Retinal pigment epithelial cell (primary cell): ENCODE data around the gene GPR55.
A peak's percentile ranks its signal among the peaks of the same experiment; 100 is the strongest.

Experiments used
- DNase-seq: peaks from one replicate; pipeline ENCODE4 v3.0.0-alpha.2; 2010; ENCODE audit warnings: low read depth
- H3K4me3 ChIP-seq: 2 replicates; pipeline ENCODE4 v1.5.1; 2011; ENCODE audit warnings: mild to moderate bottlenecking, low read length, control low read depth, moderate library complexity
- CTCF ChIP-seq: conservative IDR thresholded peaks from 2 replicates; pipeline ENCODE4 v1.5.1; 2011; ENCODE audit warnings: low read depth, low read length, control low read depth, inconsistent platforms

GPR55 gene

GRCh38 chr2:230964136-230964730 lies 39.2 kb upstream of the GPR55 start:
- no peak for TF ChIP-seq CTCF
- H3K4me3 ChIP-seq, result no peak overlapping the region
- DNase-seq, result no peak

GRCh38 chr2:230961091-230961491 lies 36.0 kb upstream of the GPR55 start:
- DNase-seq, result peak; percentile 31
- TF ChIP-seq CTCF, result no peak
- H3K4me3 ChIP-seq, result no peak overlapping the region

DNA sequence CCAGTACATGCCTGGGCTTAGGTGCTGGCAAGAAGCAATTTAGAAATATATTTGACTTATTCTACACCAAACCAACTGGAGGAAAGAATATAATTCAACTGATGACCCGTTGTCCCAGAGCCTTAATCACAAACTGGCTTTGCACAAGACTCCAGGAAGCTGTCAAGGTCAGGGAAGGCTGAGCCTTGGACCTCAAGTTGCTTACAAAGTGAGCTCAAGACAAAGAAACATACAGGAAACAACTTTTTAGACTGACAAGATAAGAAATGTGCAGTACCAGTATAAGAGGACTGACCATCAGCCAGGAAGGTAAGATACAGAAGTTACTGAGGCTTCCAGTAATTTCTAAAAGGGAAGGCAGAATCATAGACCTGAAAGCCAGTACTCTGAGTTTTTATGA lies 35.0 kb upstream of the GPR55 start:
- no peak for DNase-seq
- no peak for TF ChIP-seq CTCF
- H3K4me3 ChIP-seq, result no peak overlapping the region

DNA sequence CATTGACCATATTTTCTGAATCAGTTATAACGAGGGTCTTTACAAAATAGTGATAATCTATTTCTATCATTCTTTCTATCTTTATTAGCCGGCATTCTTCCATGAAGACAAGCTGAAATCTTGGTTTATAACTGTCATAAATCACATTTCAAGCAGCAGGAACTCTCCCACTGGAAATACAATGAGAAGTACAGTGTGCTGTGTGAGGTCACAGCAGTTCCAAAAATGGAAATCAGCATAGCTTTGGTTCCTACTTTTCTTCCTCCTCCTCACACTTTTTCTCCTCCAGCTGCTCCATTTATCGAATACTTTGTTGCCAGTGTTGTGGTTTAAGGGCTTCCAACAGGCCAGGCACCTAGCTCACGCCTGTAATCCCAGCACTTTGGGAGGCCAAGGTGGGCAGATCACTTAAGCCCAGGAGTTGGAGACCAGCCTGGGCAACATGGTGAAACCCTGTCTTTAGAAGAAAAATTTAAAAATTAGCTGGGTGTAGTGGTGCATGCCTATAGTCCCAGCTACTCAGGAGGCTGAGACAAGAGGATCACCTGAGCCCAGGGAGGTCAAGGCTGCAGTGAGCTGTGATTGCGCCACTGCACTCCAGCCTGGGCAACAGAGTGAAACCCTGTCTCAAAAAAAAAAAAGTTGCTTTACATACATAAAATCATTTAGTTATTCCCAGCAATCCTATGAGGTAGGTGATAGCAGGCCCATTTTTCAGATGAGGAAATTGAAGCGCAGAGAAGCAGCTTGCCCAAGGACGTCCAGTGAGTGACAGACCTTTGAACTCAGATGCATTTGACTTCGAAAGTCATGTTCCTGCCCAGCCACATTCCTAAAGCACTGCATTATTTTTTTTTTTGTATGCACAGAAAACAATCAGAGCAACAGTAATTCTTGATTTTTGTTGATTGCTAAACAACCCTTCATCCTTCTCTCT lies 34.0 kb upstream of the GPR55 start:
- no peak for TF ChIP-seq CTCF
- DNase-seq, result no peak
- H3K4me3 ChIP-seq, result no peak overlapping the region

- peak overlapping the region; percentile 48 for H3K4me3 ChIP-seq
- no peak for DNase-seq
- TF ChIP-seq CTCF, result no peak
Observed at GRCh38 chr2:230957756-230958391, 32.8 kb upstream of the GPR55 start.

GRCh38 chr2:230956827-230957755 lies 32.0 kb upstream of the GPR55 start:
- no peak for TF ChIP-seq CTCF
- peak overlapping the region; percentile 48 for H3K4me3 ChIP-seq
- peak; percentile 45 for DNase-seq
